K562 (cell line): ENCODE measurements around the gene ROBO3. TPM values are rescaled to one million over a fixed set of nuclear protein-coding genes. Genes with fewer than 3 reads are reported as not detected.
A peak's percentile ranks its signal among the peaks of the same experiment; 100 is the strongest.

Experiments
- ATAC-seq: fragments of 200-7000 bp; cut with Tn5 transposase; 3 replicates; pipeline ENCODE4 v1.9.1; 2020; ENCODE audit warnings: moderate library complexity
- BruUV-seq: library from RNA; stranded (reverse); fragments of 400-500 nt; replicated peaks from 2 replicates; lab custom pipeline; 2021; lab: Mats Ljungman, UMichigan
- CTCF ChIA-PET: fragments of 300-600 bp; formaldehyde crosslinking; extraction: SDS; loops from one replicate; lab custom pipeline; 2021; ENCODE audit warnings: low intra/inter-chr PET ratio; lab: Yijun Ruan, JAX
- POLR2A ChIA-PET: fragments of 300-600, 350-650 bp; sonication (Branson Sonifier 250); formaldehyde crosslinking; extraction: SDS; loops from one replicate; lab custom pipeline; 2021; ENCODE audit warnings: antibody characterized with exemption, inconsistent platforms; lab: Yijun Ruan, JAX
- DNase-seq, 4 experiments: peaks; one replicate each; pipeline versions ENCODE4 v3.0.0 to v3.0.0-alpha.2; 2011 to 2018; ENCODE audit warnings: low spot score in 3 of 4, mixed read lengths in 3 of 4; ENCODE audit errors: extremely low read depth in 1 of 4
- FAIRE-seq: peaks from 2 replicates; lab custom pipeline; 2011; peaks lifted over from hg19 to GRCh38; lab: Jason Lieb, UNC
- H2AFZ ChIP-seq: 2 replicates; pipeline ENCODE4 v1.6.0; 2011; ENCODE audit warnings: low read depth, low read length, control low read depth, inconsistent platforms
- H3K27ac ChIP-seq: fragments of 200-600 bp; 3 replicates; pipeline ENCODE4 v1.8.0; 2011; ENCODE audit warnings: low read depth, mild to moderate bottlenecking, control low read depth, inconsistent platforms, low read length, moderate library complexity, mixed read lengths; ENCODE audit errors: extremely low read depth
- H3K27me3 ChIP-seq, 2 experiments: fragments of 300-600 bp in 1 of 2; 2 replicates in 1 of 2; 3 replicates in 1 of 2; pipeline versions ENCODE4 v1.6.0 to v1.8.0; 2011; ENCODE audit warnings: inconsistent platforms in 2 of 2, low read length in 2 of 2, mild to moderate bottlenecking in 1 of 2, mixed read lengths in 1 of 2, moderate library complexity in 1 of 2; ENCODE audit not compliant: control insufficient read depth in 2 of 2, insufficient read depth in 2 of 2
- H3K36me3 ChIP-seq: fragments of 300-600 bp; 3 replicates; pipeline ENCODE4 v1.8.0; 2011; ENCODE audit warnings: mild to moderate bottlenecking, low read length, inconsistent platforms; ENCODE audit not compliant: control insufficient read depth, insufficient read depth
- H3K4me1 ChIP-seq, 2 experiments: fragments of 200-600 bp in 1 of 2; replicated peaks in 1 of 2; 2 replicates in 1 of 2; 3 replicates in 1 of 2; pipeline versions ENCODE4 v1.5.1 to v1.8.0; 2011; ENCODE audit warnings: inconsistent platforms in 2 of 2, low read length in 2 of 2, mild to moderate bottlenecking in 1 of 2, mixed read lengths in 1 of 2, moderate library complexity in 1 of 2; ENCODE audit not compliant: control insufficient read depth in 2 of 2, insufficient read depth in 2 of 2
- H3K4me2 ChIP-seq: 2 replicates; pipeline ENCODE4 v1.6.1; 2011; ENCODE audit warnings: low read length, control low read depth, inconsistent platforms, mixed read lengths; ENCODE audit not compliant: insufficient read depth
- H3K4me3 ChIP-seq: fragments of 200-600 bp; sonication (generic), shearing (Covaris generic); 2 replicates; pipeline ENCODE4 v1.5.1; 2016; ENCODE audit warnings: control low read depth, inconsistent platforms
- H3K79me2 ChIP-seq: fragments of 200-600 bp; 3 replicates; pipeline ENCODE4 v1.8.0; 2011; ENCODE audit warnings: low read length, inconsistent platforms; ENCODE audit not compliant: control insufficient read depth, insufficient read depth
- H3K9ac ChIP-seq, 2 experiments: 2 replicates each; pipeline versions ENCODE4 v1.6.0 to v1.6.1; 2011; ENCODE audit warnings: low read depth in 2 of 2, low read length in 2 of 2, control low read depth in 1 of 2, inconsistent platforms in 1 of 2, mild to moderate bottlenecking in 1 of 2, mixed read lengths in 1 of 2; ENCODE audit not compliant: insufficient read depth in 1 of 2
- H3K9me1 ChIP-seq: one replicate; pipeline ENCODE4 v1.6.0; 2011; ENCODE audit warnings: inconsistent platforms, mild to moderate bottlenecking, low read length, moderate library complexity; ENCODE audit not compliant: control insufficient read depth, insufficient read depth
- H3K9me3 ChIP-seq: replicated peaks from 2 replicates; pipeline ENCODE4 v1.5.1; 2011; ENCODE audit warnings: low read depth, low read length, inconsistent platforms; ENCODE audit not compliant: control insufficient read depth, insufficient read depth
- H4K20me1 ChIP-seq: replicated peaks from 2 replicates; pipeline ENCODE4 v1.6.1; 2011; ENCODE audit warnings: low read length, inconsistent platforms, mixed read lengths; ENCODE audit not compliant: control insufficient read depth, insufficient read depth
- CBX5 ChIP-seq: IDR thresholded peaks from 2 replicates; pipeline ENCODE4 v1.6.1; 2014; ENCODE audit warnings: low read depth, borderline replicate concordance
- ELF1 ChIP-seq: fragments of 200-800 bp; sonication (Bioruptor generic); IDR thresholded peaks from 2 replicates; pipeline ENCODE4 v1.6.1; 2016; ENCODE audit warnings: missing genetic modification characterization, missing compliant biosample characterization
- HMG20A ChIP-seq: fragments of 450-650 bp; formaldehyde crosslinking; conservative IDR thresholded peaks from 2 replicates; pipeline ENCODE4 v1.4.0; 2020; ENCODE audit warnings: mild to moderate bottlenecking, mixed read lengths
- TCF15 ChIP-seq: fragments of 250-450 bp; sonication (Bioruptor Pico); IDR thresholded peaks from 2 replicates; pipeline ENCODE4 v1.8.0; 2022; ENCODE audit warnings: moderate library complexity, mild to moderate bottlenecking, inconsistent platforms
- ZNF384 ChIP-seq: IDR thresholded peaks from 2 replicates; pipeline ENCODE4 v1.6.1; 2012; ENCODE audit warnings: low read depth, low read length, improper control_type of control experiment
- ZNF695 ChIP-seq: fragments of 450-650 bp; formaldehyde crosslinking; IDR thresholded peaks from 2 replicates; pipeline ENCODE4 v1.4.0; 2020; ENCODE audit warnings: mild to moderate bottlenecking, moderate library complexity
- WGBS: fragments of 100-300 bp; shearing (Covaris generic); methylation state at CpG from one replicate; pipeline ENCODE4 v1.1.6; 2016; ENCODE audit warnings: low coverage, mixed read lengths; ENCODE audit not compliant: insufficient coverage; ENCODE audit errors: missing lambda C conversion rate; 5-methylcytosine and 5-hydroxymethylcytosine counted together
- in situ Hi-C: fragments of 300-500 bp; cut with MboI; formaldehyde crosslinking; loops from 4 replicates; pipeline ENCODE4 v1.15.0; 2018; ENCODE audit warnings: inconsistent platforms, mixed read lengths
- intact Hi-C: fragments of 100-400 bp; cut with micrococcal nuclease; formaldehyde crosslinking; loops from 2 replicates; pipeline ENCODE4 v1.14.2; 2022
- polyA plus RNA-seq, 8 experiments: library from polyadenylated mRNA; depleted of rRNA in 4 of 8; stranded (reverse) in 5 of 8; unstranded in 3 of 8; fragments of >200 nt; fragmentation: Nextera tagmentation in 2 of 8; fragmentation: Illumina TruSeq in 1 of 8; extraction: Ambion mirVana in 2 of 8; extraction: Trizol in 1 of 8; gene quantifications; 2 replicates each; pipeline versions ENCODE4 v1.2.1 to v1.2.3, GENCODE V29; 2011 to 2014; ENCODE audit warnings: inconsistent platforms in 1 of 8, missing spikeins in 1 of 8
- total RNA-seq, 7 experiments: library from RNA; depleted of rRNA in 6 of 7; stranded (reverse); fragments of >200 nt in 6 of 7; fragmentation: Illumina TruSeq in 2 of 7; extraction: Trizol in 2 of 7; gene quantifications; 2 replicates each; pipeline versions ENCODE4 v1.2.1 to v1.2.3, GENCODE V29; 2011 to 2021; ENCODE audit warnings: low replicate concordance in 1 of 7

ROBO3 gene
- total and polyA plus RNA-seq, 9 of the 15 experiments (the other 6 are each of a cell fraction or from before 2014, with no cell fraction given), result 0.29 to 1.4 (median 0.97) TPM; not detected in 2

GRCh38 chr11:124892750-124893454 is 27.7 kb downstream of the ROBO3 start (continued):
- no peak for TF ChIP-seq TCF15 (CRISPR knock-in tag)
- no peak for TF ChIP-seq CBX5
- 0 out of 2 replicates have a peak, but pooled peaks have one; percentile 28 for TF ChIP-seq ELF1 (tag)

- intact Hi-C loops (no loop called here), in situ Hi-C loops (no loop called here)
- Histone ChIP-seq H3K27me3 (peaks cover 20 to 63% of the 10 kb centered on the region in 2 experiments), H3K4me3 (no peak overlapping the region), H3K9ac (no peak overlapping the region), H3K4me2 (no peak overlapping the region), H3K27ac (no peak overlapping the region), H3K36me3 (no peaks in the 10 kb centered on the region), H3K9me3 (no peaks in the 10 kb centered on the region), H4K20me1 (0 out of 2 replicates have a peak, but pooled peaks cover 4% of the 10 kb centered on the region), H3K79me2 (no peaks in the 10 kb centered on the region), H2AFZ (no peak overlapping the region), H3K4me1 (no peaks in the 10 kb centered on the region), H3K9me1 (peaks cover 2% of the 10 kb centered on the region)
- no peak for DNase-seq
- BruUV-seq, result no TSS peak
- TF ChIP-seq HMG20A, result no peak
- no peak for TF ChIP-seq ZNF384
- no peak for TF ChIP-seq ZNF695 (CRISPR knock-in tag)
- WGBS, result 1% methylated on average over 14 of the region's 14 CpGs
- CTCF ChIA-PET, result no interaction called here
- no peak for ATAC-seq
- POLR2A ChIA-PET, result interaction anchor here (1.6 kb wide), 1 partner anchor 12 kb away, joined by 9 read pairs; no protein-coding TSS in a partner anchor
- FAIRE-seq, result no peak
These were observed 28.7 kb downstream of the ROBO3 start for GRCh38 chr11:124893781-124894401.
